Measurements from ENCODE around the gene VKORC1L1. TPM values are rescaled to one million over a fixed set of nuclear protein-coding genes. Genes with fewer than 3 reads are reported as not detected.
"Not testable (repeated sequence)": the region's sequence is repeated elsewhere in the genome, so short reads cannot be mapped to it uniquely, and the experiment has no call there.

VKORC1L1 gene
- total RNA-seq, 2 experiments from 2014 or later = 1.9 to 3.0 TPM

DNA sequence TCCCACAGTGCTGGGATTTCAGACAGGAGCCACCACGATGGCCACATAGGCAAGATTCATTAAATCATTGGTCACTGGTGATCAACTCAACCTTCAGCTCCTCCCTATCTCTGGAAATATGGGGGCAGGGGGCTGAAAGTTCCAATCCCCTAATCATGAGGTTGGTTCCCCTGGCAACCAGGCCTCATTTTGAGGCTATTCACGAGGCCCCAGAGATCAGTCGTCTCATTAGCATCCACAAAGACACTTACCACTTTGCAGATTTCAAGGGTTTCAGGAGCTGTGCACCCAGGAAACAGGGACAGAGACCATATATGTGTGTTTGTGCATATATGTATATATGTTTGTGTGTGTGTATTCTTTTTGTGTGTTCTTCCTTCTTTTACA, 116.8 kb downstream of the VKORC1L1 start:
- H3K27me3 ChIP-seq (ENCODE audit: control insufficient read depth in 1 of 2, insufficient read depth in 2 of 2, low read length in 2 of 2) = no peaks in the 10 kb centered on the region
- no peak overlapping the region for H3K27ac ChIP-seq (ENCODE audit: low read depth in 1 of 2, low read length in 2 of 2)
- H3K36me3 Mint-ChIP-seq (ENCODE audit: low read depth) = no peaks in the 10 kb centered on the region
- H3K4me1 ChIP-seq (ENCODE audit: insufficient read depth, low read length) = no peaks in the 10 kb centered on the region
- no peak for TF ChIP-seq CTCF (IDR thresholded peaks at IDR 0.05)
- H3K9me3 Mint-ChIP-seq = no peaks in the 10 kb centered on the region
- ATAC-seq (ENCODE audit: poor library complexity) (no peak), DNase-seq (no peak)
- H3K4me3 ChIP-seq (ENCODE audit: low read length) = no peak overlapping the region
- H3K27ac Mint-ChIP-seq = no peak overlapping the region
- no peak overlapping the region for H3K4me3 Mint-ChIP-seq
- ChIA-PET CTCF (no interaction called here), POLR2A (no interaction called here)
- H3K36me3 ChIP-seq (ENCODE audit: insufficient read depth, low read length) = no peaks in the 10 kb centered on the region
- H3K4me1 Mint-ChIP-seq (ENCODE audit: low read depth) = no peaks in the 10 kb centered on the region
- intact Hi-C loops (cut with DNase I, micrococcal nuclease) = loop anchor here in 1 of 2 experiments (10.0 kb wide), 2 partner anchors 1085 to 1685 kb away; partner anchors contain the start of gene ZNF273
- no peaks in the 10 kb centered on the region for H3K9me3 ChIP-seq (ENCODE audit: control insufficient read depth in 1 of 2, insufficient read depth in 1 of 2, low read length in 2 of 2)
- no peaks in the 10 kb centered on the region for H3K27me3 Mint-ChIP-seq

- H3K4me3 Mint-ChIP-seq; H3K27ac Mint-ChIP-seq; H3K27ac ChIP-seq (ENCODE audit: low read depth in 1 of 2, low read length in 2 of 2); H3K4me3 ChIP-seq (ENCODE audit: low read length); ATAC-seq (ENCODE audit: poor library complexity); H3K27me3 ChIP-seq (ENCODE audit: control insufficient read depth in 1 of 2, insufficient read depth in 2 of 2, low read length in 2 of 2); H3K36me3 ChIP-seq (ENCODE audit: insufficient read depth, low read length); DNase-seq; H3K4me1 ChIP-seq (ENCODE audit: insufficient read depth, low read length); H3K9me3 ChIP-seq (ENCODE audit: control insufficient read depth in 1 of 2, insufficient read depth in 1 of 2, low read length in 2 of 2); POLR2A ChIA-PET; H3K36me3 Mint-ChIP-seq (ENCODE audit: low read depth); H3K4me1 Mint-ChIP-seq (ENCODE audit: low read depth); H3K27me3 Mint-ChIP-seq; intact Hi-C loops (cut with DNase I, micrococcal nuclease); H3K9me3 Mint-ChIP-seq; CTCF ChIA-PET: not testable (repeated sequence)
Measured at GRCh38 chr7:65991829-65992228, 119.0 kb downstream of the VKORC1L1 start.

DNA sequence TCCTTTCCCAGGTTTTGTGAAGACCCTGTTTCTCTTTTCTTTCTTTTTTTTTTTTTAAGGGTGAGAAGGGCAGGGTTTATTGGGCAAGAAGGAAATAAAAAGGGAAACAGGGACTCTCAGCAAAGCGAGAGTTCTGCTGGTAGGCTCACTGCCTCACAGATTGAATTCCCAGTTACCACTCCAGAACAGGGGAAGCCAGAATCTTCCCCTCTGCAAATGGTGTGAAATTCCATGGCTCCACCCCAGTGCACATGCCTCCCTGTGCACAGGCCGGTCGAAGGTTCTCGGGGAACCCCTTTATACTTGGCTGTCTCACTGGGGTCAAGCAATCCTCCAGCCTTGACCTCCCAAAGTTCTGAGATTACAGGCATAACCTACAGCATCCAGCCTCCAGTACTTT, 119.7 kb downstream of the VKORC1L1 start:
- H3K27ac Mint-ChIP-seq = no peak overlapping the region
- ATAC-seq (ENCODE audit: poor library complexity) (no peak), DNase-seq (no peak)
- no peaks in the 10 kb centered on the region for H3K27me3 Mint-ChIP-seq
- H3K27ac ChIP-seq (ENCODE audit: low read depth in 1 of 2, low read length in 2 of 2) = no peak overlapping the region
- no peaks in the 10 kb centered on the region for H3K36me3 ChIP-seq (ENCODE audit: insufficient read depth, low read length)
- TF ChIP-seq CTCF (IDR thresholded peaks at IDR 0.05) = no peak
- no peaks in the 10 kb centered on the region for H3K4me1 ChIP-seq (ENCODE audit: insufficient read depth, low read length)
- H3K36me3 Mint-ChIP-seq (ENCODE audit: low read depth) = no peaks in the 10 kb centered on the region
- no peaks in the 10 kb centered on the region for H3K4me1 Mint-ChIP-seq (ENCODE audit: low read depth)
- ChIA-PET CTCF (no interaction called here), POLR2A (no interaction called here)
- H3K9me3 ChIP-seq (ENCODE audit: control insufficient read depth in 1 of 2, insufficient read depth in 1 of 2, low read length in 2 of 2) = no peaks in the 10 kb centered on the region
- no peak overlapping the region for H3K4me3 ChIP-seq (ENCODE audit: low read length)
- H3K4me3 Mint-ChIP-seq = no peak overlapping the region
- no peaks in the 10 kb centered on the region for H3K9me3 Mint-ChIP-seq
- intact Hi-C loops (cut with DNase I, micrococcal nuclease) = no loop called here
- no peaks in the 10 kb centered on the region for H3K27me3 ChIP-seq (ENCODE audit: control insufficient read depth in 1 of 2, insufficient read depth in 2 of 2, low read length in 2 of 2)

GRCh38 chr7:65994984-65995383, 122.1 kb downstream of the VKORC1L1 start:
- H3K27ac Mint-ChIP-seq; ATAC-seq (ENCODE audit: poor library complexity); CTCF ChIA-PET; H3K36me3 ChIP-seq (ENCODE audit: insufficient read depth, low read length); H3K4me1 Mint-ChIP-seq (ENCODE audit: low read depth); H3K36me3 Mint-ChIP-seq (ENCODE audit: low read depth); H3K27ac ChIP-seq (ENCODE audit: low read depth in 1 of 2, low read length in 2 of 2); H3K27me3 Mint-ChIP-seq; POLR2A ChIA-PET; H3K4me1 ChIP-seq (ENCODE audit: insufficient read depth, low read length); DNase-seq; H3K4me3 ChIP-seq (ENCODE audit: low read length); H3K4me3 Mint-ChIP-seq; intact Hi-C loops (cut with DNase I, micrococcal nuclease); H3K9me3 Mint-ChIP-seq; H3K27me3 ChIP-seq (ENCODE audit: control insufficient read depth in 1 of 2, insufficient read depth in 2 of 2, low read length in 2 of 2); H3K9me3 ChIP-seq (ENCODE audit: control insufficient read depth in 1 of 2, insufficient read depth in 1 of 2, low read length in 2 of 2): not testable (repeated sequence)

- H3K27me3 Mint-ChIP-seq; H3K36me3 ChIP-seq (ENCODE audit: insufficient read depth, low read length); intact Hi-C loops (cut with DNase I, micrococcal nuclease); H3K9me3 Mint-ChIP-seq; DNase-seq; H3K4me3 Mint-ChIP-seq; H3K27ac Mint-ChIP-seq; H3K27me3 ChIP-seq (ENCODE audit: control insufficient read depth in 1 of 2, insufficient read depth in 2 of 2, low read length in 2 of 2); H3K9me3 ChIP-seq (ENCODE audit: control insufficient read depth in 1 of 2, insufficient read depth in 1 of 2, low read length in 2 of 2); CTCF ChIA-PET; H3K4me1 Mint-ChIP-seq (ENCODE audit: low read depth); POLR2A ChIA-PET; H3K27ac ChIP-seq (ENCODE audit: low read depth in 1 of 2, low read length in 2 of 2); H3K4me3 ChIP-seq (ENCODE audit: low read length); ATAC-seq (ENCODE audit: poor library complexity); H3K36me3 Mint-ChIP-seq (ENCODE audit: low read depth); H3K4me1 ChIP-seq (ENCODE audit: insufficient read depth, low read length): not testable (repeated sequence)
Measured at GRCh38 chr7:66000823-66001417, 128.0 kb downstream of the VKORC1L1 start.

DNA sequence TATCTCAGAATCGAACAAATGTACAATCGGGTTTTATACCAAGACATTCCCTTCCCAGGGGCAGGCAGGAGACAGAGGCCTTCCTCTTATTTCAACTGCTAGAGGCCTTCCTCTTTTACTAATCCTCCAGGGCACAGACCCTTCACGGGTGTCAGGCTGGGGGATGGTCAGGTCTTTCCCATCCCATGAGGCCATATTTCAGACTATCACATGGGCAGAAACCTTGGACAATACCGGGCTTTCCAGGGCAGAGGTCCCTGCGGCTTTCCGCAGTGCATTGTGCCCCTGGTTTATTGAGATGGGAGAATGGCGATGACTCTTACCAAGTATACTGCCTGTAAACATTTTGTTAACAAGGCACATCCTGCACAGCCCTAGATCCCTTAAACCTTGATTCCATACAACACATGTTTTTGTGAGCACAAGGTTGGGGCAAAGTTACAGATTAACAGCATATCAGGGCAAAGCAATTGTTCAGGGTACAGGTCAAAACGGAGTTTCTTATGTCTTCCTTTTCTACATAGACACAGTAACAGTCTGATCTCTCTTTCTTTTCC, 132.3 kb downstream of the VKORC1L1 start:
- H3K27me3 Mint-ChIP-seq, H3K9me3 Mint-ChIP-seq: not testable (repeated sequence)

More for the DNA sequence above, 132.3 kb downstream of the VKORC1L1 start:
- H3K27ac ChIP-seq (ENCODE audit: low read depth in 1 of 2, low read length in 2 of 2); H3K36me3 Mint-ChIP-seq (ENCODE audit: low read depth); H3K36me3 ChIP-seq (ENCODE audit: insufficient read depth, low read length); intact Hi-C loops (cut with DNase I, micrococcal nuclease); ATAC-seq (ENCODE audit: poor library complexity); H3K4me3 Mint-ChIP-seq; H3K9me3 ChIP-seq (ENCODE audit: control insufficient read depth in 1 of 2, insufficient read depth in 1 of 2, low read length in 2 of 2); DNase-seq; H3K4me1 Mint-ChIP-seq (ENCODE audit: low read depth); H3K4me1 ChIP-seq (ENCODE audit: insufficient read depth, low read length); H3K27ac Mint-ChIP-seq; H3K27me3 ChIP-seq (ENCODE audit: control insufficient read depth in 1 of 2, insufficient read depth in 2 of 2, low read length in 2 of 2); H3K4me3 ChIP-seq (ENCODE audit: low read length); CTCF ChIA-PET; POLR2A ChIA-PET: not testable (repeated sequence)
